ENCODE results near the gene ST8SIA1. TPM values are rescaled to one million over a fixed set of nuclear protein-coding genes. Genes with fewer than 3 reads are reported as not detected.
"Not testable (repeated sequence)": the region's sequence is repeated elsewhere in the genome, so short reads cannot be mapped to it uniquely, and the experiment has no call there.

Gene ST8SIA1
- total RNA-seq, 2 donors from 2014 or later: 2.8 to 4.0 TPM

DNA sequence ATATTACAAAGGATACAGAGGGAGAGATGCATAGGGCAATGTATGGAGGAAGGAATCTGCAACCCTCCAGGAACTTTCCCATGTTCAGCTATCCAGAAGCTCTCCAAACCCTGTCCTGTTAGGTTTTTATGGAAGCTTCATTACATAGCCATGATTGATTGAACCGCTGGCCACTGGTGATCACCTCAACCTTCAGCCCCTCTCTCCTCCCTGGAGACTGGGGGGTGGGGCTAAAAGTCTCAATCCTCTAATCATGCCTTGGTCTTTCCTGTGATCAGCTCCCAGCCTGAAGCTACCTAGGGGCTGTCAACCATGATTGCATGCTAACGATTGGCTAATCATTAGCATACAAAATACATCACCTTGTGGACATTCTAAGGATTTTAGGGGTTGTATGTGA, 123.4 kb downstream of the ST8SIA1 start:
- DNase-seq (ENCODE audit: low spot score): no peak
- intact Hi-C loops (cut with DNase I): no loop called here

DNA sequence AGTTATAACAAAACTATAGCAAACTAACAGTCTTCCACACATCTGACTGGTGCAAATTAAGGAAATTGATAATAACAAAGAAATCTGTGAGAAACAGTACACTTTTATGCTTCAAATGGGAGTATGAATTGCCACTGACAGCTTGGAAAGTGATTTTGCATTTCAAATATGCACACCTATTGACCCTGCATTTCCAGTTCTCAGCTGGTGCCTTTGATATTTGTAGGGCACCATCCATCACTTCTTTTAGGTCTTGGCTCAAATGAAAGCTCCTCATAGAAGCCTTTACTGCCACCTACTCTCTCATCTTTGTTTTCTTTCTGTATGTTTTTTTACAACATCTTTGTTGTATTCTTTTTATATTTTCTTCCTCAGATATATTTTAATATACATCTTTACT, 125.1 kb downstream of the ST8SIA1 start:
- intact Hi-C loops (cut with DNase I): no loop called here

DNA sequence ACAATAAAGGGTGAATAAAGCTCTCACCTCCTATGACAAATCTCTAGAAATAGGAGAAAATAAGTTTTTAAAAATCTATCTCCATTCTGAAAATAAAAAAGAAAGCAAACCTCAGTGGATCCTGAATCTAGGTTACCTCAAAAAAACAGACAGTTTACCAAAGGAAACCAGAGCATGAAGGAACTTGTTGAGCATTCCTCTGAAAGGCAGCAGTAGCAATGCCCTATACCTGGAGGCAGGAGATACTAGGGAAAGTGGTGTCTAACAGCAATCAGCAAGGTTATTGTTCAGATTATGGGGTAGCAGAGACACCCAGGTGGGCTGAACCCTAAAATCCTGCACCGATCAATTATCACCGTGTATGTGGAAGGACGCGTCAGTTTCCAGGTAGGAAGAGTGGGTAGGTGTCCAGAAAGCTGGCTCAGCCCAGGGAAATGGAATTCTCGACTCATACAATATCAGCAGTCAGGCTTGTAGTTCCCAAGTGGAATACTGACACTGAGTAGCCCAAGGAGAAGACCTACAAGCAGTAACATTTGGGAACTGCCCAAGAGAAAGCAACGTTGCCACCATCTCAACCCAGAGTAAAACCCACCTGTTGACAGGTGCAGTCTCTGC, 128.3 kb downstream of the ST8SIA1 start:
- DNase-seq (ENCODE audit: low spot score): no peak
- intact Hi-C loops (cut with DNase I): no loop called here

More for the DNA sequence above, 125.1 kb downstream of the ST8SIA1 start:
- DNase-seq (ENCODE audit: low spot score): no peak

DNA sequence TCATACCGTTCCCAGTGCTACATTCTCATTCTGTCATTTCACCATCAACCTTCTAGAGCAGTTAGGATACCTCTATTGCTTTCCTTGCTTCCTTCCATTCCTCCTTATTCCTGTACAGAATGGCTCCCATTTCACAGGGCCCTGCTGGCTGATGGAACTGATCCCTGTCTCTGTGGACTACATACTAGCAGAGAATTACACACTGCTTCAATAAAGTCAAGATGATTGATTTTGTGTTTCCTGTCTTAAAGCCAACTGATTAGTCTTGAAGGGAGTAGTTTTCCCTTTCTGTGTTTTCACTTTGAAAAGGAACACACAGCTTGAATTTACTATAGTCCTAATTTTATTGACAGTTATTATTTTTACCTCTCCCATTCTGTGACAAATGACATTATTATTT, 130.1 kb downstream of the ST8SIA1 start:
- no peak for DNase-seq (ENCODE audit: low spot score)
- intact Hi-C loops (cut with DNase I): no loop called here

DNA sequence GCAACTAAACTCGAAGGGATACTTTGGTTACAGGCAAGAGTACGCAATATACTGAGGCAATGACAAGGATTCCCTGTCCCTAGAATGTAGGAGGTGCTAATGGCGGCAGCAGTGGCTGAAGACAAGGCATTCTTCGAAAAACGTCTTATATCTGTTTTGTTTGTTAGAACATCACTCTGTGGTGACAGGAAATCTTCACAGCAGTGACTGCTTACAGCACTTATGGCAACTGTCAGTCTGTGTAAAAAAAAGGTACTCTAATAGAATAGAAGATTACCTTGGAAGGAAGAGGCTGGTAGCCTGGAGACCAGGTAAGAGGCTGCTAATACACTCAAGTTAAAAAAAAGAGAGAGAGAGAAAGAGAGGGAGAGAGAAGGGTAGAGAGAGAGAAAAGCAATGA, 131.7 kb downstream of the ST8SIA1 start:
- DNase-seq (ENCODE audit: low spot score): no peak
- intact Hi-C loops (cut with DNase I): no loop called here

DNA sequence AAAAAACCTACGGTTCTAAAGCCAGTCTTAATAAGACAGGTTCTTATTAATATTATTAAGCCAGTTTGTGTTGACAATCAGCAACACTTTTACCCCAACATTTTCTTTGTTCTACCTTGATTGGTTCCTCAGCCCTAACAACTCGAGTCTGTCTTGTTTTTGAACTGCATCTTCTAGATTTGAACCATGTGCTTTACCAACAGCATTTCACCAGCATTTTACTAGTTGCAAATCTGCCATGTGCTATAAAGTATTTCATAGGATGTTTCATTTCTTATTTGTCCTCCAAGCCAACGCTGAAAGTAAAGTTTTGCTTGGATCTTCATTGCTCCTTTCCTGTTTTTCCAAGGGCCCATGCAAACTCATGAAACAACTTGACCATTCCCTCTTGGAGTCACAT, 133.4 kb downstream of the ST8SIA1 start:
- no peak for DNase-seq (ENCODE audit: low spot score)
- intact Hi-C loops (cut with DNase I): no loop called here

DNA sequence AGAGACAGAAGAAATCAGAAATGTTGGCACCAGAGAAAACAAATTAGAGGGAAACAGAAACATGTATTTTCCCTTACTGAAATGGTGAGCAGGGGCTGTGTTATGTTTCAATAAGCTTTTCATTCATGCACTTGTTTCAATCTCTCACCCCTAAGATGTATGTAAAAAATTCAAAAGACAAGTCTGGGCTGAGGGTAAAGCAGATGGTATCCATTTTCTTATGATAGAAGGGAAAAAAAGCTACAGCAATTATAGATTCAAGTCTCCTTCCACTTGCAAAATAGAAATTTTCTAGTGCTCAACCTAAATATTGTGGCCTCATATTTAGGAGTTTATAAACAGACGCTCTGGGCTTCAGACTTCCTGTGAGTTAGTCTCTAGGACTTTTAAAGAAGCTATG, 138.3 kb downstream of the ST8SIA1 start:
- intact Hi-C loops (cut with DNase I): no loop called here
- no peak for DNase-seq (ENCODE audit: low spot score)

DNA sequence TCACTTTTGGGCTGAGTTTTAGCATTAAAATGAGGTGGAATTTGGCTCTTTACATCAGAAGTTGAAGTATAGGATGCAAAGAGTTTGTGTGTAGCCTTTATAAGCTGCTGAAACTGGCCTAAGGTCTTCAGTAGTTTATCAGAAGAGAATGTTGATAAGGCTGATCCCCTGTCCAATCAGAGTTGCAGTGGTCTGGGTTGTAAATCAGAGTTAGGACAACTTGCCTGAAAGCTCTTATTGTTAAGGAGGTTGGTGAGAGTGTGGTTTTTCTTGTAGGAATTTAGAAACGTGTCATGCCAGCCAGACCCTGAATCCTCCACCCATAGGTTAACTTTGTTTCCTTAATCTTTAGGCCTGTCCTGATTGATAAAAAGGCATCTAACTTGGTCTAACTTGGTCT, 143.5 kb downstream of the ST8SIA1 start:
- intact Hi-C loops (cut with DNase I): no loop called here
- DNase-seq (ENCODE audit: low spot score): no peak

DNA sequence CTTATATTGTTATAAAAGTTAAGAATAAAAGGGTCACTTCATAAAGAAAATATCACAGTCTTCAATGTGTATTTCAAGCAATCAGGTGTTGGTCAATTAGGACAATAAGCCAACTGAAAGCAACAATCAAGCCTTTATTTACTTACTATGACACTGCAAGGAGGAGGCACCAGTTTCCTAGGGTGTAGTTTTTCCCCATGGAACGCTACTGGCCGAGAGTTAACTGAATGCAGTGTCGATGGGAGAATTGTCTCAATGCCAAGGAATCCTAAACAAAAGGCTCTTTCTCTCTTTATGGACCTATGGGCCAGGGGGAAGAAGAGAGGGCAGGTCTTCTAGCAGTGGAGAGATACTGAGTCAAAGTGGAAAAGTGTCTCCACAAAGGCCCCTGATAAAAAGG, 146.1 kb downstream of the ST8SIA1 start:
- intact Hi-C loops (cut with DNase I): no loop called here
- DNase-seq (ENCODE audit: low spot score): no peak

DNA sequence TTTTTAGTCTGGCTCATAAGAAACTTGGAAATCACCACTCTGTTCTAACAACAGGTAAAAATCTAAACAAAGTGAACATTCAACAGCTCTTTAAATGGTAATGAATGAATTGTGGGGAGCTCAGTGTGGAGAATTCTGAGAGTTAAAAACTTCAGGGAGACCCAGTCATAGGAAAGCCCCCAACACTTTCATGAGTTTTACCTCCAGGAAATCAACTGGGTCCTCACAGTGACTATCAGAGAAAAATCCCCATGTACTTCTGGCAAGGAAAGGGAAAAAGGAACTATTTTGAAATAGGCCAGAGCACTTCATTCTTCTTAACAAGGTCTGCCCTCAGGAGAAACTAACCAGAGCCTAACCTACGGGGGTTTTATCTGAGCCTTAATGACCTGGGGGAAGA, 153.8 kb downstream of the ST8SIA1 start:
- DNase-seq (ENCODE audit: low spot score): no peak
- intact Hi-C loops (cut with DNase I): no loop called here

DNA sequence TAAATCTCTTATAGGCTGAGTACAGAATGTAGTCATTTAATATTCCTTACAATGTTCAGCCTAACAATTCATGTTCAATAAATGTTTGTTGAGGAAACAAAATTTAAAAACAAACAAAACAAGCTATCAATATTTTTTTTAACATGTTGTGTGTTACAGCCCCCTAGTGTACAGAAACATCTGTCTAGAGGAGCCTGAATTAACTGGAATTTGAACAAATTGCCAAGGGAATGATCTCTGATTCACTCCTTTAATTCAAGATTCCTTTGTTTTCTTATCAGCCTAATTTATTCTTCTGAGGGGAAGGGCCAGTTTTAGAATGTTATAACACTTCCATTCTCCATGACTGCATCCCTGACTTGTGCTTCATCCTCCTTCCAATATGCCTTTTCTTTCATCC, 161.3 kb downstream of the ST8SIA1 start:
- intact Hi-C loops (cut with DNase I): no loop called here
- no peak for DNase-seq (ENCODE audit: low spot score)

DNA sequence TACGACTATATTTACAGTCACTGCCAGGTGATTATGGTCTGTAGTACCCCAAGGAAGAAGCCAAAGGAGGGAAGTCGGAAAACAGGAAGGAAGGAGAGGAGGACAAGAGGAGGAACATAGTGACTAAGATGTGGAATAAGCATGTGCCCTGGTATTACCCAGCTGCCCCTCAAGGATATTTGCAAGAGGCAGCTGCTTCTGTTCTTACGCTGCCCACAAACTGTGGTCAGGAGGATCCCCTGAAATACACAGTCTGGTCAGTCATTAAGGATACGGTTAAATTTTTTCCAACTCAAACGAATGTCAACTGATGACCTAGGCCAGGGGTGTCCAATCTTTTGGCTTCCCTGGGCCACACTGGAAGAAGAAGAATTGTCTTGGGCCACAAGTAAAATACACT, 162.0 kb downstream of the ST8SIA1 start:
- intact Hi-C loops (cut with DNase I): no loop called here

DNA sequence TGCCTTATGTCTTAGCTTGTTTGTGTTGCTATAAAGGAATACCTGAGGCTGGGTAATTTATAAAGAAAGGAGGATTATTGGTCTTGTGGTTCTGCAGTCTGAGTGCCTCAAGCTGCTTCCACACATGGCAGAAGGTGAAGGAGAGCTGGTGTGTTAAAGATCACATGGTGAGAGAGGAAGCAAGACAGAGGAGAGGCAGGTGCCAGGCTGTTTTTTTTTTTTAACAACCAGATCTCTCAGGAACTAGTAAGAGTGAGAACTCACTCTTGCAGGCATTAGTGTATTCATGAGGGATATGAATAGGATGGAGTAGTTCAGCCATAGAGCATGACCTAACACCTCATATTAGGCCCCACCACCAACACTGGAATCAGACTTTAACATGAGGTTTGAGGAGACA, 165.1 kb downstream of the ST8SIA1 start:
- DNase-seq (ENCODE audit: low spot score): no peak
- intact Hi-C loops (cut with DNase I): no loop called here

More for the DNA sequence above, 162.0 kb downstream of the ST8SIA1 start:
- DNase-seq (ENCODE audit: low spot score): no peak

DNA sequence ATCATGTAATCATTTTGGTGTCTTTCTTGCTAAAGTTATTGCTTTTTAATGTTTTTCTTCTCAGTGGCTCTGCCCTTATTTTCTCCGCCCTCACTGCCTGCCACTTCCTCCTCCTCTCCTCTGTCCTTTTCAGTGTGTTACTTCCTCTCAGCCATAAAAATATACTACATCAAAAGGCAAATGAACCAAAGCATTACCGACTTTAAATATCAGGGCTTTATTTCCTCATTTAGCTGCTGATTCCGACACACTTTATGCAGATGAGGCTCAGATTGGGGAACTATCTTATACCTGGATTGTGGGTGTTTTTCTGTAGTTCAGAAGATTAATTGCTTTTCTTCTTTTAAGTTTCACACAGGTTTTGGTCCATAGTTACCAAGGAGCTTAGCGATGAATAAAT, 170.4 kb downstream of the ST8SIA1 start:
- intact Hi-C loops (cut with DNase I): no loop called here

DNA sequence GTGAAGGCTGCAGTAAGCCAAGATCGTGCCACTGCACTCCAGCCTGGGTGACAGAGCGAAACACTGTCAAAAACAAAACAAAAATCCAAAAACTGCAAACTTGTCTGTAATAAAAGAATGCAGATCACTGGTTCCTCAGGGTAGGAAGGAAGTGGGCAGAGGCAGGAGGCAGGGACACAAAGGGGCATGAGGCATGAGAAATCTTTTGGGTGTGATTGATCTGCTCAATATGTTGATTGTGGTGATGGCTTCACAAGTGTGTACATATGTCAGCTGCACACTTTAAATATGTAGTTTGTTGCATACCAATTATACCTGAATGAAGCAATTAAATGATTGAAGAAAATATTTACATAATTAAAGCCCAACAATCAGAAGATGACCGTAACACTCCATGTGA, 170.9 kb downstream of the ST8SIA1 start:
- no peak for DNase-seq (ENCODE audit: low spot score)
- intact Hi-C loops (cut with DNase I): no loop called here

More for the DNA sequence above, 170.4 kb downstream of the ST8SIA1 start:
- DNase-seq (ENCODE audit: low spot score): no peak

DNA sequence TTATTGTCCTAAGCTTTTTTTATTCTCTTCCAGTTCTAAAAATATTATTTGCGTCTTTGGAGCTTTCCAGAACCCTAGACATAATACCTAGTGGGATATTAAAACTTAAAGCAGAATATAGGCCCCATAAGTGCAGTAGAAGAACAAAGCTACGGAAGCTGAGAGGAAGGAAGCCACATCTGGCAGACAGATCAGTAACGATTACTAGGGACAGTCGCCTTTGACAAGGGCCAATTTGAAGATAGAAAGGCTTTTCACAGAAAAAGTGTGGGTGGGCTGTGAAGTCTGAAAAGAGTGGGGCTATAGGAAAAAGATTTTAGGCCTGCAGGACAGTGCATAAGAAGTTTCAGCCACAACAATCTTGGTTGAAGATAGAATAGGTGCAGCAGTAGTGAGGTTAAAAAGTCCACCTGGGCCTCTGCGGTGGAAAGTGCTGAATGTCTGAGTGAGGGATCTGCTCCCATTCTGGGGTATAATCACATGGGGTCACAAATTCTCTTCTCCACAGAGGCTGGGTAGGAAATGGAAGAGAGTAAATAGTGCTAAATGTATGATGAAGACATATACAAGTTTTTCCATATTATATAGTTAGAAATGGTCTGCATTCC, 174.0 kb downstream of the ST8SIA1 start:
- intact Hi-C loops (cut with DNase I): no loop called here
- DNase-seq (ENCODE audit: low spot score): no peak

DNA sequence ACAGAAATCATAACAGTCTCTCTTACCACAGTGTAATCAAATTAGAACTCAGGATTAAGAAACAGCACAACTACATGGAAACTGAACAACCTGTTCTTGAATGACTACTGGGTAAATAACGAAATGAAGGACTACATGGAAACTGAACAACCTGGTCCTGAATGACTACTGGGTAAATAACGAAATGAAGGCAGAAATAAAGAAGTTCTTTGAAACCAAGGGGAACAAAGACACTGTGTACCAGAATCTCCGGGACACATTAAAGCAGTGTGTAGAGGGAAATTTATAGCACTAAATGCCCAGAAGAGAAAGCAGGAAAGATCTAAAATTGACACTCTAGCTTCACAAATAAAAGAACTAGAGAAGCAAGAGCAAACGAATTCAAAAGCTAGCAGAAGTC, 185.2 kb downstream of the ST8SIA1 start:
- DNase-seq (ENCODE audit: low spot score); intact Hi-C loops (cut with DNase I): not testable (repeated sequence)

DNA sequence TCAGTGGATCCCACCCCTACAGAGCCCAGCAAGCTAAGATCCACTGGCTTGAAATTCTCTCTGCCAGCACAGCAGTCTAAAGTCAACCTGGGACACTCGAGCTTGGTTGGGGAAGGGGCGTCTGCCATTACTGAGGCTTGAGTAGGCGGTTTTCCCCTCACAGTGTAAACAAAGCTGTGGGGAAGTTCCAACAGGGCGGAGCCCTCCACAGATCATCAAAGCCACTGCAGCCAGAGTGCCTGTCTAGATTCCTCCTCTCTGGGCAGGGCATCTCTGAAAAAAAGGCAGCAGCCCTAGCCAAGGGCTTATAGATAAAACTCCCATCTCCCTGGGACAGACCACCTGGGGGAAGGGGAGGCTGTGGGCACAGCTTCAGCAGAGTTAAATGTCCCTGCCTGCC, 187.8 kb downstream of the ST8SIA1 start:
- intact Hi-C loops (cut with DNase I); DNase-seq (ENCODE audit: low spot score): not testable (repeated sequence)

All from posterior vena cava (tissue), 2 donors.